Dendritic cell treated with granulocyte-macrophage colony-stimulating factor and Interleukin-4, amounts not matched to agents 40 ng/mL and 50 ng/mL, for 4 days (primary cell): ENCODE data around the gene YEATS4.
"Not testable (repeated sequence)": the region's sequence is repeated elsewhere in the genome, so short reads cannot be mapped to it uniquely, and the experiment has no call there.

ENCODE experiments used
- H3K27ac Mint-ChIP-seq: one replicate; pipeline ENCODE4 v1.8.0; 2022; ENCODE audit warnings: mild to moderate bottlenecking, mixed read lengths
- H3K27me3 Mint-ChIP-seq: one replicate; pipeline ENCODE4 v1.8.0; 2022; ENCODE audit warnings: mild to moderate bottlenecking, mixed read lengths
- H3K36me3 Mint-ChIP-seq: one replicate; pipeline ENCODE4 v1.8.0; 2022; ENCODE audit warnings: low read depth, mixed read lengths
- H3K4me1 Mint-ChIP-seq: one replicate; pipeline ENCODE4 v1.8.0; 2022; ENCODE audit warnings: low read depth, mixed read lengths
- H3K4me3 Mint-ChIP-seq: one replicate; pipeline ENCODE4 v1.8.0; 2022; ENCODE audit warnings: mild to moderate bottlenecking, moderate library complexity, mixed read lengths
- H3K9me3 Mint-ChIP-seq: one replicate; pipeline ENCODE4 v1.8.0; 2022; ENCODE audit warnings: mixed read lengths
- intact Hi-C: fragments of 100-400 bp; cut with micrococcal nuclease; formaldehyde crosslinking; loops from one replicate; pipeline ENCODE4 v1.15.0; 2022

YEATS4 gene

DNA sequence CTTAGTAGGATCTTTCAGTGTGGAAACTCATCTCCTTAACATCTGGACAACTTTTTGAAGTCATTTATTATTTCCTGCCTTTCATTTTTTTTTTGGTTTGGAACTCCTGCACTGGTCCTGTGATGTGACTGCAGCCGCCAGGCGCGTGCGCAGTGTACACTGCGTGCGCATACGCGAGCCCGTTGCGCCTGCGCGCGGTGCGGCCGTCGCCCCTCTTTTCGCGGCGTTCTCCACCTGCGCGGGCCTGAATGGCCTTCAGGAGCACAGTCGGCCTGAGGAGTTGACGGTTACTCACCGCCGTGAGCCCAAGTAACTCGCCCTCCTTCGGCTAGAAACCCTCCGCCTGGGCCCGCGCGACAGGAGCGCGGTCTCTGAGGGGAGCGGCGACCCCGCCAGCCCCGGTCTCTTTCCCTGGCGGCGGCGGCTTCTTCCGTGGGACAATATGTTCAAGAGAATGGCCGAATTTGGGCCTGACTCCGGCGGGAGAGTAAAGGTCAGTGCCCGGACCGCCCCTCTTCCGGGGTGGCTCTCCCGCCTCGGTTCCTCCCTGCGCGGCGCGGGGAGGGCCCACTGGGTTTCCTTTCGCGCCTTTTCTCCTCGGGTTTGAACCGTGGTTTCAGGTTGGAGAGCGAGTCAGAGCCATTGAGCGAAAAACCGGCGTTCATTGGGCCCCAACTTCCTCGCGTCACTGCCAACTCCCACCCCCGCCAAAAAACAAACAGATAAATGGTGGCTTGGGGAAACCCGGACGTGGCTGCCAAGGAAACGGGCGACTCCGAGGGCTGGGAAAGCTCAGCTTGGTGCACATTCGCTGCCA, at the start of gene YEATS4:
Gene YEATS4 (plus strand): TSS at position 213 of the 817 bp plus-strand sequence. CDS start 230 bp downstream, at position 443.
- Mint-ChIP-seq H3K27ac (peak within 1 kb of the TSS; percentile 87), H3K27me3 (no peaks in the 10 kb centered on the region), H3K4me1 (peaks cover 27% of the 10 kb centered on the region), H3K36me3 (peaks cover 17% of the 10 kb centered on the region), H3K4me3 (peak within 1 kb of the TSS; percentile 78), H3K9me3 (no peaks in the 10 kb centered on the region)
- intact Hi-C loops, result loop anchor here (1.0 to 5.0 kb wide), 2 partner anchors 213 to 226 kb away; partner anchors contain the start of gene CCT2

DNA sequence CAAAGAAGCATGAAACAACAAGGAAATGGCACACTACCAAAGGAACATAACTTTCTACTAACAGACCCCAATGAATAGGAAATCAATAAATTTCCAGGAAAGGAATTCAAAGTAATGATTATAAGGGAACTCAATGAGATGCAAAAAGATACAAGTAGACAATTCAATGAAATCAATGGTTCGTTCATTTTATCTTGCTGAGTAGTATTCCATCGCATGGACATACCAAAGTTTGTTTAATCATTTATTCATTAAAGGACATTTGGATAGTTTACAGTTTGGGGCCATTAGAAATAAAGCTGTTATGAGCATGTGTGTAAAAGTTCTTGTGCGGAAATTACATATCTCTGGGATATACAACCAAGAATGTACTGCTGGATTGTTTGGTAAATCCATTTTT, 46.3 kb upstream of the YEATS4 start:
- Mint-ChIP-seq H3K4me3 (no peak overlapping the region), H3K36me3 (no peaks in the 10 kb centered on the region), H3K27me3 (no peaks in the 10 kb centered on the region), H3K27ac (no peak overlapping the region), H3K9me3 (peaks cover 20% of the 10 kb centered on the region), H3K4me1 (peaks cover 9% of the 10 kb centered on the region)
- intact Hi-C loops, result no loop called here

DNA sequence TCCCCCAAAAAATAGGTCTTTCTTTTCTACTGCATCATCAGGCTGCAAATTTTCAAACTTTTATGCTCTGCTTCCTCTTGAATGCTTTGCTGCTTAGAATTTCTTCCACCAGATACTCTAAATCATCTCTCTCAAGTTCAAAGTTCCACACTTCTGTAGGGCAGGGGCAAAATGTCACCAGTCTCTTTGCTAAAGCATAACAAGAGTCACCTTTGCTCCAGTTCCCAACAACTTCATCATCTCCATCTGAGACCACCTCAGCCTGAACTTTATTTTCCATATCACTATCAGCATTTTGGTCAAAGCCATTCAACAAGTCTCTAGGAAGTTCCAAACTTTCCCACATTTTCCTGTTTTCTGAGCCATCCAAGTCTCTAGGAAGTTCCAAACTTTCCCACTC, 42.8 kb upstream of the YEATS4 start:
- H3K27me3 Mint-ChIP-seq, intact Hi-C loops, H3K27ac Mint-ChIP-seq, H3K4me3 Mint-ChIP-seq, H3K36me3 Mint-ChIP-seq: not testable (repeated sequence)
- H3K9me3 Mint-ChIP-seq, result peaks cover 25% of the 10 kb centered on the region
- peaks cover 19% of the 10 kb centered on the region for H3K4me1 Mint-ChIP-seq

GRCh38 chr12:69317233-69317632, 42.3 kb upstream of the YEATS4 start:
- intact Hi-C loops, H3K27me3 Mint-ChIP-seq, H3K4me3 Mint-ChIP-seq, H3K36me3 Mint-ChIP-seq, H3K27ac Mint-ChIP-seq: not testable (repeated sequence)
- Mint-ChIP-seq H3K4me1 (peaks cover 20% of the 10 kb centered on the region), H3K9me3 (peaks cover 25% of the 10 kb centered on the region)

DNA sequence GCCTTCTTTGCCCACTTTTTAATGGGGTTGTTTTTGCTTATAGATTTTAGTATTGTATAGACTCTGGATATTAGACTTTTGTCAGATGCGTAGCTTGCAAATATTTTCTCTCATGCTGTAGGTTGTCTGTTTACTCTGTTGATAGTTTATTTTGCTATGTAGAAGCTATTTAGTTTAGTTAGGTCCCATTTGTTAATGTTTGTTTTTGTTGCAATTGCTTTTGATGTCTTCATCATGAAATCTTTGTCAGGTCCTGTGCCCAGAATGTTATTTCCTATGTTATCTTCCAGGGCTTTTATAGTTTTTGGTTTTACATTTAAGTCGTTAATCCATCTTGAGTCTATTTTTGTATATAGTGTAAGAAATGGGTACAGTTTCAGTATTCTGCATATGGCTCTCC, 41.3 kb upstream of the YEATS4 start:
- Mint-ChIP-seq H3K4me3 (no peak overlapping the region), H3K27me3 (no peaks in the 10 kb centered on the region), H3K36me3 (peaks cover 6% of the 10 kb centered on the region), H3K27ac (no peak overlapping the region), H3K9me3 (peaks cover 25% of the 10 kb centered on the region), H3K4me1 (peaks cover 30% of the 10 kb centered on the region)
- intact Hi-C loops, result no loop called here

DNA sequence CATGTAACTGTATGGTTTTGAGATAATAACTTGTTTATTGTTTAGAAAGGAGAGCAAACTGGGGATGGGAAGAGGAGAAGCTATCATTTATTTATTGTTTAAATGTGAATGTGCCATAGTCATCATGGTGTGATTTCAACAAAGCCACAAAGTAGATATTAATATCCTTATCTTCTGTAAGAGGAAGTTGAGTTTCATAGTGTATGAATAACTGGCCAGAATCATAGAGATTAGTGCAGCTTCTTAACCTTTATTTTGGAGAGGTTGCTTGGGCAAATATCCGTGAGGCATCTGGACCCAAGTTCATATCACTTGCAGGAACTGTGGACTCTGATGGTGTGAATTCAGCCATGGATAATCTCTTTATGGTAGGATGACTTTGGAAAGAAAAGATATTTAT, 38.2 kb upstream of the YEATS4 start:
- Mint-ChIP-seq H3K4me3 (no peak overlapping the region), H3K27ac (peak overlapping the region; percentile 68), H3K4me1 (peaks cover 53% of the 10 kb centered on the region), H3K9me3 (peaks cover 13% of the 10 kb centered on the region), H3K27me3 (no peaks in the 10 kb centered on the region), H3K36me3 (peaks cover 6% of the 10 kb centered on the region)
- intact Hi-C loops, result no loop called here

DNA sequence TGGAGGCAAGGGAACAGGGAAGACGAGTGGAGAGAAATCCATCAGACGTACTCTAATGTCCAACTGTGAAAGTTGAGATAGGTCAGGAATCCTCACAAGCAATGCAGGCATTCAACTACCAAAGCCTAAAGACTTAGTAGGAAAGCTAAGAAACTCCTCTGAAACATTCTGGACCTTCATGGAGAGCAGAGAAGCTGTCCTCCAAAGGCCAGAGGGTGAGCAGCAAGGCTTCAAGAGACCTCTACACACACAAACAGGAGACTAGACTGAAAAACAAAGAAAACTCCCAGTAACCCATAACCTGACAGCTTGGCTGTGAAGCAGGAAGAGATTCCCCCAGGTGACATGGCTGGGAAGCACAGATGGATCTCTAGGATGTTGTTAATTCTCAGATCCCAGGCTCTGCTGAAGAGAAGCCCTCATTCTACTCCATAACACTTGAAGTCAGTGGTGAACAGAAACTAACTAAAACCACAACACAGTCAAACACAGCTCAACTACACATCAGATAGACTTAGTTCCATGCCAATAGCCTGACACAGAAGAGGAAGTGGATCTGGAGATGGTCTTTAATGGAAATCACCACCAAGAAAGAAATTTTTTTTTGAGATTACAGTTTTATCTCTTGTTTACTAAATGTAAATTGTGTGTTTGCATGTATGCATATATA, 34.6 kb upstream of the YEATS4 start:
- Mint-ChIP-seq H3K9me3 (no peaks in the 10 kb centered on the region), H3K4me1 (peaks cover 79% of the 10 kb centered on the region), H3K4me3 (peak overlapping the region; percentile 63), H3K27ac (peak overlapping the region; percentile 82), H3K36me3 (peaks cover 6% of the 10 kb centered on the region), H3K27me3 (no peaks in the 10 kb centered on the region)
- intact Hi-C loops, result no loop called here

DNA sequence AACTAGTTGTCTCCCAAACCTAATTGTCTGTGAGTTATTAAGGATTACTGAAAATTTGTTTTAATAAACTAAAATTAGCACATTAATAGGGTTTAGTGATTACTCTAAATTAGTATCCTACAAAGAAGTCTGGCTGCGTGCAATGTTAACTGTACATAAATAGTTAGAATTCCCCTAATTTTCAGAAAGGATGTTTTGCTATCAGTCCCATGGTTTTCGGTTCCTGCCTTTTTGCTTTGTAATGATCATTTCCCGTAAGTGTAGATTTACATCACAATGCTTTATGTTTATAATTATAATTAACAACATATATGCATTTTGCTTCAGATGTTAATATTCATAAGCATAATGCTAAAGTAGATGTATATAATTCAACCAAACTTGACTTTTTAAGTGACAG, 31.1 kb upstream of the YEATS4 start:
- H3K4me3 Mint-ChIP-seq, result no peak overlapping the region
- H3K27me3 Mint-ChIP-seq, result no peaks in the 10 kb centered on the region
- H3K9me3 Mint-ChIP-seq, result no peaks in the 10 kb centered on the region
- peak overlapping the region; percentile 85 for H3K27ac Mint-ChIP-seq
- H3K36me3 Mint-ChIP-seq, result no peaks in the 10 kb centered on the region
- peaks cover 72% of the 10 kb centered on the region for H3K4me1 Mint-ChIP-seq
- intact Hi-C loops, result no loop called here

DNA sequence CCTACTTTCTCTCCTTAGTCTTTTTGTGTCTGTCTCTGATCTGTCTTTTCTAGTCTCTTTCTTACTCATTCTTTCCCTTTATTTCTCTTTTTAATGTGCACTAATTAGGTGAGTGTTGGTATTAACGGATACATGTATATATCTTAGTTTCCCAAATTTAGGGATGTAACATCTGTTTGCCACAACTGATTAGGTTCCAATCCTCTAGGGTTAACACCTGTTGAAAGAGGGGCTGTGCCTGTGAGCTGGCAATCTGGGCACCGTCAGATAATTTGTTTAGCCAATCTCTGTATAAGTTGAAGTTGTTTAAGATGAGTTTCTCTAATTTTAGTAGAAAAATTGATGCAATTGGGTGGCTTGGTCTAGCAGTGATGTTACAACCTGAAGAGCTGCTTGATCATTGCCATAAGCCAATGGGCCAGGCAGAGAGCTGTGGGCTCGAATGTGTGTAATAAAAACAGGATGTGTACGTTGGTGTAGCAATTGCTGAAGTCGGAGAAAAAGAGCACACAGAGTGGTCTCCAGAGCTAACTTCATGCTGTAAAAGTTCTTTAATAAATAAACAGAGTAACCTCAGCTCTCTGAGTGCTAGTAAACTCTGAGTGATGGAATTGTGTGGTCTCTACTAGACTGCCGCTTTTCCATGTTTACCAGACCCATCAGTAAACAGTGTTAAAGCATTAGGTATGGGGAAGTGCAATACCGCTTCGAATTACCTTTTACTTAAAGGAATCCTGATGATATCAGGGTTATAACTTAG, 29.7 kb upstream of the YEATS4 start:
- H3K27ac Mint-ChIP-seq, result peak overlapping the region; percentile 85
- H3K4me3 Mint-ChIP-seq, result peak overlapping the region; percentile 69
- no peaks in the 10 kb centered on the region for H3K9me3 Mint-ChIP-seq
- no peaks in the 10 kb centered on the region for H3K36me3 Mint-ChIP-seq
- no peaks in the 10 kb centered on the region for H3K27me3 Mint-ChIP-seq
- peaks cover 68% of the 10 kb centered on the region for H3K4me1 Mint-ChIP-seq
- intact Hi-C loops, result no loop called here

DNA sequence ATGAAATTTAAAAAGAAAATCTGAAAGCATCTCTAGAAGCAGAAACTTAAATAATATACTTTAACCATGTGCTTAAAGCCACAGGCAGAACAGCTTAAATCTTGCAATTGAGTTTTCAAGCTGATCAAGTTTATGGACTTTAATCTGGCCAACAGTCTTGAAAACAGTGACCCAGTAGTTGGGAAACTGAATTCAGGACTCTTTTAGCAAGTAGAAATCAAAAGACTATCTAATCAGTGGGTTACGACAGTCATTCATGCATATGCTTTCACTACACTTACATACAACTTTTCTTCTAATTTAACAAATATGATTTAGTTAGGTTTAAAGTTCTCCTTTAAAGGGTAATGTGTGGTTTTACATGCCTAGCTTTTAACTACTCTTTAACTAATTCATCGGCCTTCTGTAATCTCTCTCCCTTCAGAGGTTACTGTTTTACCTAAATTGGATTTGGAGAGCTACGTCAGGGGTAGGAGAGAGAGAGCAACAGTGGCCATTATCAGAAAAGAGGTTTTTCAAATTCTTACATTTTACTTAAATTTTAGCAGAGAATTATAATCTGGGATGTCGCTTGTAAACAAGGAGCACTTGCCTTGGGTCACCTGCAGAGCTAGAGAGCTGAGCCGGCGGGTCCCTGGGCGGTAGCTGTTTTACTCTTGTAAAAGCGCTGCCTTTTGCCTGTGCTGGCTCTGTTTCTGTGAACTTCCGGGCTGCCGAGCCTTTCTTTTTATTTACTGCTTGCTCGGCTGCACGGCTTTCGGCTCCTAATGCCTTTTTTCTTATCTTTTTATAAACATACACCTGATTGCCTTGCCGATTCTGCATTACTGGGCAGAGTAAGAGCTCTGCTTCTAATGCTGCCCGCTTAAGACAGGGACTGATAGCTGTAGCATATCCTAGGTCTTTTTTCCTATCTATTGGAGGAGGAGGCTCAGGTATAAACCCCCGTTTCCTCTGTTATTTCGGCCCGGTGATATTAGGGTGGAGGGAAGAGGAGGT, 28.8 kb upstream of the YEATS4 start:
- Mint-ChIP-seq H3K4me3 (peak overlapping the region; percentile 69), H3K27ac (peak overlapping the region; percentile 85), H3K36me3 (no peaks in the 10 kb centered on the region), H3K27me3 (no peaks in the 10 kb centered on the region), H3K4me1 (peaks cover 65% of the 10 kb centered on the region), H3K9me3 (no peaks in the 10 kb centered on the region)
- intact Hi-C loops, result no loop called here

GRCh38 chr12:69331519-69331908, 28.0 kb upstream of the YEATS4 start:
- H3K4me3 Mint-ChIP-seq, result peak overlapping the region; percentile 69
- no peaks in the 10 kb centered on the region for H3K36me3 Mint-ChIP-seq
- H3K4me1 Mint-ChIP-seq, result peaks cover 65% of the 10 kb centered on the region
- H3K27me3 Mint-ChIP-seq, result no peaks in the 10 kb centered on the region
- intact Hi-C loops, result no loop called here
- no peaks in the 10 kb centered on the region for H3K9me3 Mint-ChIP-seq
- peak overlapping the region; percentile 85 for H3K27ac Mint-ChIP-seq

DNA sequence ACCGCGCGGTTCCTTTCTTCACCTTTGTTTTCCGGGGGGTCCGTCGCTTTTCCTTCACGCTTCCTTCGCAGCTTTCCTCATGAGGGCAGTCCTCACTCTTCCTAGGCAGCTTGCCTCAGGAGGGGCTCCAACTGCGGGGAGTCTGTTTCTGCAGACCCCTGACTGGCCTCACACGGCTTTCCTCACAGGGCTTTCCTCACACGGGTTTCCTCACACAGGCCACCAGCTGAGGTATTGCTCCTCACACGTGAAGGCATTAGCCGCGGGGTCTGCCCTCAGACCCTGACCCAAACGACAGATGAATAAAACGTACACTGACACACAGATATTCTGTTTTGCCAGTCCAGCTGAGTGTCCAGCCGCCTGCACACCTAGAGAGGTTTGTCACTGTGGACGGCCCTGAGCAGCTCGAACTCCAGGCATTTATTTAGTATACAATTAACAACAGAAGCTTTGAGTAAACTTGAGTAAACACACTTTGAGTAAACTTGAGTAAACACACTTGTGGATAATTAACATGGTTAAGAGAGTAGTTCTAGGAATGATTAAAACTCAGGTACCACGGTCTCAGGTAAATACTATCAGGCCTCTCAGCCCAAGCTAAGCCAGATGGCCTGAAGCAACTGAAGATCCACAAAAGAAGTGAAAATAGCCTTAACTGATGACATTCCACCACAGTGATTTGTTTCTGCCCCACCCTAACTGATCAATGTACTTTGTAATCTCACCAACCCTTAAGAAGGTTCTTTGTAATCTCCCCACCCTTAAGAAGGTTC, 27.4 kb upstream of the YEATS4 start:
- H3K27me3 Mint-ChIP-seq, result no peaks in the 10 kb centered on the region
- H3K4me3 Mint-ChIP-seq, result peak overlapping the region; percentile 69
- H3K4me1 Mint-ChIP-seq, result peaks cover 68% of the 10 kb centered on the region
- no peaks in the 10 kb centered on the region for H3K36me3 Mint-ChIP-seq
- peak overlapping the region; percentile 85 for H3K27ac Mint-ChIP-seq
- H3K9me3 Mint-ChIP-seq, result no peaks in the 10 kb centered on the region
- intact Hi-C loops, result no loop called here
